Omental fat pad (tissue), 4 donors: ENCODE measurements around the gene MBD6. TPM values are rescaled to one million over a fixed set of nuclear protein-coding genes. Genes with fewer than 3 reads are reported as not detected.
"Not testable (repeated sequence)": the region's sequence is repeated elsewhere in the genome, so short reads cannot be mapped to it uniquely, and the experiment has no call there.

ENCODE experiments used
- ATAC-seq: fragments of 150-250 bp; one replicate; pipeline ENCODE4 v1.9.1; 2016; ENCODE audit warnings: mild to moderate bottlenecking, moderate library complexity; ENCODE audit not compliant: low FRiP score
- DNase-seq: peaks from one replicate; pipeline ENCODE4 v3.0.0-alpha.2; 2019; ENCODE audit warnings: low spot score
- total RNA-seq, 4 donors: library from RNA; depleted of rRNA; stranded (reverse); fragments of >200 nt; gene quantifications; one replicate each; pipeline ENCODE4 v1.1.0, GENCODE V29; 2016
- TF ChIP-seq, protein P1 (sequence below), 3 donors: fragments of 450-650 bp; IDR thresholded peaks; one replicate each; pipeline ENCODE4 v1.5.1; 2016 to 2017; ENCODE audit warnings: antibody characterized with exemption in 3 of 3, mild to moderate bottlenecking in 3 of 3, moderate library complexity in 2 of 3

The MBD6 gene
- total RNA-seq, 4 donors from 2014 or later = 11.8 to 40.2 (median 15.2) TPM

DNA sequence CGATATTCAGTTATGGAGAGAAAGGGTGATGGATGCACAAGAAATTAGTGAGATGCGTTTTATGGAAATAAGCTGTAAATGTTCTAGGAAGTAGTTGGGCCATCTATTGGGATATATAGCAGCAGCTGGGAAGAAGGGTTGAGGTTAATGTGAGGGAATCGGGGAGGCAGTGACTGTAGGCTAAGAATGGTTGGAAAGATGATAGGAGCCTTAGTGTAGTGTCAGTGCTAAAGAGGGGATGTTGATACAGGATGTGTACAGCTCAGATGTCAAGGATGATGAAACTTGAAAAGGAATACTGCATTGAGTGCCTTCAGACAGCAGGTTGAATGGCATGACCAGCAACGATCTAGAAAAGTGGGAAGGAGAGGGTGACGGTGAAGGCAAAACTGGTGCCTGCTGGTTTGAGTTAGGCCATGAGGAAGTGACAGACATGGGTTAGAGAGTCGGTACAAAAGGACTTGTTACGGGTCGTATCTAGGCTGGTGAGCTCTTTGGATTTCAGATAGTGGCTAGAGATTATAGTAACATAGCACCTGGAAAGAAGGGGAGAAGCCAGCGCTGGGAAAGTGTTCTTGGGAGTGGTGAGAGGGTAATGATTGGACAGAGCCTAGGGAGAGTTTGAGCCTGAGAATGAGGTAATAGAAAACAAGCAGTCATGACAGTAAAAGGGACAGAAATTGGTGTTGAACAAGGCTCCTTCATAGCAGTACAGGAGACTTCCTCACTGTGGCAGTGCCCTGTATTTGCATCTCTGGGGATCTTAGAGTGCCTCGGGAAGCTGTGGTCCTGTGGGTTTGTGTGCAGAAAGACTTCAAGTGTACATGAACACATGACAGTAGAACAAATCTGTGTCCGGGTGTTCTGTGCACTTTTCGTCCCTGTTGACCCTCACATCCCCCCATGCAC, 25.1 kb upstream of the MBD6 start:
- TF ChIP-seq, protein P1, sequence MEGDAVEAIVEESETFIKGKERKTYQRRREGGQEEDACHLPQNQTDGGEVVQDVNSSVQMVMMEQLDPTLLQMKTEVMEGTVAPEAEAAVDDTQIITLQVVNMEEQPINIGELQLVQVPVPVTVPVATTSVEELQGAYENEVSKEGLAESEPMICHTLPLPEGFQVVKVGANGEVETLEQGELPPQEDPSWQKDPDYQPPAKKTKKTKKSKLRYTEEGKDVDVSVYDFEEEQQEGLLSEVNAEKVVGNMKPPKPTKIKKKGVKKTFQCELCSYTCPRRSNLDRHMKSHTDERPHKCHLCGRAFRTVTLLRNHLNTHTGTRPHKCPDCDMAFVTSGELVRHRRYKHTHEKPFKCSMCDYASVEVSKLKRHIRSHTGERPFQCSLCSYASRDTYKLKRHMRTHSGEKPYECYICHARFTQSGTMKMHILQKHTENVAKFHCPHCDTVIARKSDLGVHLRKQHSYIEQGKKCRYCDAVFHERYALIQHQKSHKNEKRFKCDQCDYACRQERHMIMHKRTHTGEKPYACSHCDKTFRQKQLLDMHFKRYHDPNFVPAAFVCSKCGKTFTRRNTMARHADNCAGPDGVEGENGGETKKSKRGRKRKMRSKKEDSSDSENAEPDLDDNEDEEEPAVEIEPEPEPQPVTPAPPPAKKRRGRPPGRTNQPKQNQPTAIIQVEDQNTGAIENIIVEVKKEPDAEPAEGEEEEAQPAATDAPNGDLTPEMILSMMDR (IDR thresholded peaks at IDR 0.05) = no peak
- ATAC-seq (no peak), DNase-seq (no peak)

DNA sequence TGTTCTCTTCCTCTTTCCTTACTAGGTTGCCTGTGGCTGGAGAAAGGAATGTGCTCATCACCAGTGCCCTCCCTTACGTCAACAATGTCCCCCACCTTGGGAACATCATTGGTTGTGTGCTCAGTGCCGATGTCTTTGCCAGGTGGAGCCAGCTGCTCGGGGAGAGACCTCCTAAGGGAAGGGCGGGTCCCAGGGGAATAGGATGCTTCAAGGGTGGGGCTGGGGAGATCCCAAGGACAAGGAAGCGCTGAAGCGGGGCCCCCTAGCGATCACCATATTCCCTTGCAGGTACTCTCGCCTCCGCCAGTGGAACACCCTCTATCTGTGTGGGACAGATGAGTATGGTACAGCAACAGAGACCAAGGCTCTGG, 24.5 kb upstream of the MBD6 start:
- TF ChIP-seq, protein P1 (IDR thresholded peaks at IDR 0.05) = no peak
- no peak for ATAC-seq
- no peak for DNase-seq

DNA sequence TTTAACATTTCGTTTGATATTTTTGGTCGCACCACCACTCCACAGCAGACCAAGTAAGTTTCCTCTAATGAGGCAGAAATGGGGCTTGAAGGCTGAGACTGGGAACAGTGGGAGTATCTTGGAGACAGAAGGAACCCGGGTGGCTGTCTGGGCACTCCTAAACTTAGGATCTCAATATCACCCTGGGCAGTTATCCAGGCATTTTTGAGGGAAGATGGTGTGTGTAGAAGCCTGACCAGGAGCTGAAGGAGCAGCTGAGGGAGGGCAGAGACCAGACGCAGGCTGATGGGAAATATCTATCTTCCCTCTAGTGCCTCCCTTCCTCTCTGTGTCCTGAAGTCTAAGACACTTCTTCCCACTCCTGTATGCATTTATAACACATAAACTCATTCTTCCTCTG, 24.1 kb upstream of the MBD6 start:
- DNase-seq (no peak), ATAC-seq (no peak)
- TF ChIP-seq, protein P1 (IDR thresholded peaks at IDR 0.05) = no peak

DNA sequence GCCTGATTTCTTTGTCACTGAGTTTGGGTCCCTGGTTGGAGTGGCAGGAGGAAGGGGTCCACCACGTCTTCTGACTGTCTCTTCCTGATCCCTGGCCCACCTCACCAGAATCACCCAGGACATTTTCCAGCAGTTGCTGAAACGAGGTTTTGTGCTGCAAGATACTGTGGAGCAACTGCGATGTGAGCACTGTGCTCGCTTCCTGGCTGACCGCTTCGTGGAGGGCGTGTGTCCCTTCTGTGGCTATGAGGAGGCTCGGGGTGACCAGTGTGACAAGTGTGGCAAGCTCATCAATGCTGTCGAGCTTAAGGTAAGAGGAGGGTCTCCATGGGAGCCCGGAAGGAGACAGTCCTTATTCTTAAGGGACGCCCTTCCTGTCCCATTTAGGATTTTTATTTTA, 22.4 kb upstream of the MBD6 start:
- TF ChIP-seq, protein P1 (IDR thresholded peaks at IDR 0.05) = no peak
- DNase-seq (no peak), ATAC-seq (no peak)

DNA sequence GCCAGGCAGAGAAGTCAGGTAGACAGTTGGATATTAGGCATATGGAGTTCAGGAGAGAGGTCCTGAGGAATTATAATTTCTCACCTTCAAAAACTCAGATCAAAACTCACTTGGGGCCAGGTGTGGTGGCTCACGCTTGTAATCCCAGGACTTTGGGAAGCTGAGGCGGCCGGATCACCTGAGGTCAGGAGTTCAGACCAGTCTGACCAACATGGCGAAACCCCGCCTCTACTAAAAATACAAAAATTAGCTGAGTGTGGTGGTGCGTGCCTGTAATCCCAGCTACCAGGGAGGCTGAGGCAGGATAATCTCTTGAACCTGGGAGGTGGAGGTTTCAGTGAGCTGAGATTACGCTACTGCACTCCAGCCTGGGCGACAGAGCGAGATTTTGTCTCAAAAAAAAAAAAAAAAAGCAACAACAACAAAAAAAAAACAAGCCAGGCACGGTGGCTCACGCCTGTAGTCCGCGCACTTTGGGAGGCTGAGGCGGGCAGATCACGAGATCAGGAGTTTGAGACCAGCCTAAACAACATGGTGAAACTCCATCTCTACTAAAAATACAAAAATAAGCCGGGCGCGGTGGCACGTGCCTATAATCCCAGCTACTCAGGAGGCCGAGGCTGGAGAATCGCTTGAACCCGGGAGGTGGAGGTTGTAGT, 20.2 kb upstream of the MBD6 start:
- DNase-seq, ATAC-seq: not testable (repeated sequence)

DNA sequence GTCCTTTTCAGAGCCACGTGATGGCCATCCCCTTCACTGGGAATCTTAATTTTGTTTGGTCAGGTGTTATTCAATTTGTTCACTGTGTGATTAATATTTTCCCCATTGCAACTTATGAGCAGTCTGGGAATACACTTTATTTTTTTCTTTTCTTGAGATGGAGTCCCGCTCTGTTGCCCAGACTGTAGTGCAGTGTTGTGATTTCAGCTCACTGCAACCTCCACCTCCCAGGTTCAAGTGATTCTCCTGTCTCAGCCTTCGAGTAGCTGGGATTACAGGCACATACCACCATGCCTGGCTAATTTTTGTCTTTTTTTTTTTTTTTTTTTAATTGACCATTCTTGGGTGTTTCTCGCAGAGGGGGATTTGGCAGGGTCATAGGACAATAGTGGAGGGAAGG, 16.1 kb upstream of the MBD6 start:
- DNase-seq, ATAC-seq: not testable (repeated sequence)

DNA sequence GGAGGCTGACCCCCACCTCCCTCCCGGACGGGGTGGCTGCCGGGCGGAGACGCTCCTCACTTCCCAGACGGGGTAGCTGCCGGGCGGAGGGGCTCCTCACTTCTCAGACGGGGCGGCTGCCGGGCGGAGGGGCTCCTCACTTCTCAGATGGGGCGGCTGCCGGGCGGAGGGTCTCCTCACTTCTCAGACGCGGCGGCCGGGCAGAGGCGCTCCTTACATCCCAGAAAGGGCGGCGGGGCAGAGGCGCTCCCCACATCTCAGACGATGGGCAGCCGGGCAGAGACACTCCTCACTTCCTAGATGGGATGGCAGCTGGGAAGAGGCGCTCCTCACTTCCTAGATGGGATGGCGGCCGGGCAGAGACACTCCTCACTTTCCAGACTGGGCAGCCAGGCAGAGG, 14.8 kb upstream of the MBD6 start:
- DNase-seq, ATAC-seq: not testable (repeated sequence)

DNA sequence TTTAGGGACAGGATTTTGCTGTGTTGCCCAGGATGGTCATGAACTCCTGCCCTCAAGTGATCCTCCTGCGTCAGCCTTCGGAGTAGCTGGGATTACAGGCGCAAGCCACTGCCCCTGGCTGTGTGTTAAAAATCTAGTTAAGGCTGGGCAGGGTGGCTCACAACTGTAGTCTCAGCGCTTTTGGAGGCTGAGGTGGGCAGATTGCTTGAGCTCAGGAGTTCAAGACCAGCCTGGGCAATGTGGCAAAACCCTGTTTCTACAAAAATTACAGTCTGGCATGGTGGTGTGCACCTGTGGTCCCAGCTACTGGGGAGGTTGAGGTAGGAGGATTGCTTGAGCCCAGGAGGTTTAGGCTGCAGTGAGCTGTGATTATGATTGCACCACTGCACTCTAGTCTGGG, 11.5 kb upstream of the MBD6 start:
- TF ChIP-seq, protein P1 (IDR thresholded peaks at IDR 0.05) = no peak

More for the DNA sequence above, 11.5 kb upstream of the MBD6 start:
- ATAC-seq (no peak), DNase-seq (no peak)
